Measurements from ENCODE around the gene GPRC5C.

Gene GPRC5C

DNA sequence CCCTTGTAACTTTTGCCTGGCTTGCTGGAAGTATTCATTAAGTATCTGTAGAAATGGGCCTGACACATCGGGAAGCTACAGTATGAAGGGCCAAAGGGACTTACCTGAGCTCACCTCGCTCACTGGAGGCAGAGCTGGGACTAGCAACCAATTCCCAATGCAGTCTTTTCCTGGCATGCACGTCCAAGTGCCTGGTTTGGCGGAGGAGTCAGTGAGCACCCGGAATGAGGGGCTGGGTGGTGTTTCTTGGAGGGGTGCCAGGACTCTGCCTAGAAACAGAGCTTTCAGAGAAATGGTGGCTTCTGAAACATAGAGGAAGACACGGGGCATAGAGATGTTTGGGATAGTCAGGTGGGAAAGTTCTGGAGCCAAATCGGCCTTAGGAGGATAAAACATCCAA is 18.4 kb upstream of the GPRC5C start:
- no peak for DNase-seq (ENCODE audit: low spot score)
- Histone ChIP-seq H3K36me3 (ENCODE audit: low read depth) (no peaks in the 10 kb centered on the region), H3K27me3 (ENCODE audit: insufficient read depth, poor library complexity, severe bottlenecking) (no peaks in the 10 kb centered on the region), H3K4me1 (ENCODE audit: insufficient read depth, poor library complexity, severe bottlenecking) (peaks cover 3% of the 10 kb centered on the region), H3K27ac (ENCODE audit: poor library complexity, severe bottlenecking) (no peak overlapping the region), H3K9me3 (ENCODE audit: severe bottlenecking) (no peaks in the 10 kb centered on the region), H3K4me3 (ENCODE audit: severe bottlenecking) (no peak overlapping the region)
- ATAC-seq (ENCODE audit: low read depth), result no peak
- TF ChIP-seq, protein P1, sequence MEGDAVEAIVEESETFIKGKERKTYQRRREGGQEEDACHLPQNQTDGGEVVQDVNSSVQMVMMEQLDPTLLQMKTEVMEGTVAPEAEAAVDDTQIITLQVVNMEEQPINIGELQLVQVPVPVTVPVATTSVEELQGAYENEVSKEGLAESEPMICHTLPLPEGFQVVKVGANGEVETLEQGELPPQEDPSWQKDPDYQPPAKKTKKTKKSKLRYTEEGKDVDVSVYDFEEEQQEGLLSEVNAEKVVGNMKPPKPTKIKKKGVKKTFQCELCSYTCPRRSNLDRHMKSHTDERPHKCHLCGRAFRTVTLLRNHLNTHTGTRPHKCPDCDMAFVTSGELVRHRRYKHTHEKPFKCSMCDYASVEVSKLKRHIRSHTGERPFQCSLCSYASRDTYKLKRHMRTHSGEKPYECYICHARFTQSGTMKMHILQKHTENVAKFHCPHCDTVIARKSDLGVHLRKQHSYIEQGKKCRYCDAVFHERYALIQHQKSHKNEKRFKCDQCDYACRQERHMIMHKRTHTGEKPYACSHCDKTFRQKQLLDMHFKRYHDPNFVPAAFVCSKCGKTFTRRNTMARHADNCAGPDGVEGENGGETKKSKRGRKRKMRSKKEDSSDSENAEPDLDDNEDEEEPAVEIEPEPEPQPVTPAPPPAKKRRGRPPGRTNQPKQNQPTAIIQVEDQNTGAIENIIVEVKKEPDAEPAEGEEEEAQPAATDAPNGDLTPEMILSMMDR (IDR thresholded peaks at IDR 0.05; ENCODE audit: poor library complexity, severe bottlenecking), result no peak

- no peaks in the 10 kb centered on the region for H3K27me3 ChIP-seq (ENCODE audit: insufficient read depth, poor library complexity, severe bottlenecking)
- H3K4me3 ChIP-seq (ENCODE audit: severe bottlenecking), result no peak overlapping the region
- H3K4me1 ChIP-seq (ENCODE audit: insufficient read depth, poor library complexity, severe bottlenecking), result peaks cover 3% of the 10 kb centered on the region
- ATAC-seq (ENCODE audit: low read depth), result no peak
- H3K27ac ChIP-seq (ENCODE audit: poor library complexity, severe bottlenecking), result no peak overlapping the region
- no peaks in the 10 kb centered on the region for H3K36me3 ChIP-seq (ENCODE audit: low read depth)
- no peaks in the 10 kb centered on the region for H3K9me3 ChIP-seq (ENCODE audit: severe bottlenecking)
- TF ChIP-seq, protein P1 (IDR thresholded peaks at IDR 0.05; ENCODE audit: poor library complexity, severe bottlenecking), result no peak
- no peak for DNase-seq (ENCODE audit: low spot score)
Measured at GRCh38 chr17:74414510-74414909, 17.4 kb upstream of the GPRC5C start.

DNA sequence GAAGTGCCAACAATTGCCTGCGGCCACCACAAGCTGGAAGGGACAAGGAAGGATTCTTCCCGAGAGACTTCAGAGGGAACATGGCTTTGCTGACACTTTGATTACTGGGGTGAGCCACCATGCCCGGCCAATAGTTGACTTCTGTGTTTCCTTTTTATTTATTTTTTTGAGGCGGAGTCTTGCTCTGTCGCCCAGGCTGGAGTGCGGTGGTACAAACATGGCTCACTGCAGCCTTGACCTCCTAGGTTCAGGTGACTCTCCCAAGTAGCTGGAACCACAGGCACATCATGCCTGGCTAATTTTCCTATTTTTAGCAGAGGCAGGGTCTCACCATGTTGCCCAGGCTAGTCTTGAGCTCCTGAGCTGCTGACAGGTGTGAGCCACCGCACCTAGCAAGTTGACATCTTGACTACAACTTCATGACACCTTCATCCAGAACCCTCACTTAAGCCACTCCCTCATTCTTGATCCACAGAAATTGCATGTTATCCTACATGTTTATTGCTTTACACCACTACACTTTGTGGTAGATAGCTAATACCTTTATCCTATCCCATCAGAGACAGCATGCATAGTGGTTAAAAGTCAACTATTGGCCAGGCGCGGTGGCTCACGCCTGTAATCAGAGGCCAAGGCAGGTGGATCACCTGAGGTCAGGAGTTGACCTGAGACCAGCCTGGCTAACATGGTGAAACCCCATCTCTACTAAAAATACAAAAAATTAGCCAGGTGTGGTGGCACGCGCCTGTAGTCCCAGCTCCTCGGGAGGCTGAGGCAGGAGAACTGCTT is 16.1 kb upstream of the GPRC5C start:
- TF ChIP-seq, protein P1 (IDR thresholded peaks at IDR 0.05; ENCODE audit: poor library complexity, severe bottlenecking), result no peak

DNA sequence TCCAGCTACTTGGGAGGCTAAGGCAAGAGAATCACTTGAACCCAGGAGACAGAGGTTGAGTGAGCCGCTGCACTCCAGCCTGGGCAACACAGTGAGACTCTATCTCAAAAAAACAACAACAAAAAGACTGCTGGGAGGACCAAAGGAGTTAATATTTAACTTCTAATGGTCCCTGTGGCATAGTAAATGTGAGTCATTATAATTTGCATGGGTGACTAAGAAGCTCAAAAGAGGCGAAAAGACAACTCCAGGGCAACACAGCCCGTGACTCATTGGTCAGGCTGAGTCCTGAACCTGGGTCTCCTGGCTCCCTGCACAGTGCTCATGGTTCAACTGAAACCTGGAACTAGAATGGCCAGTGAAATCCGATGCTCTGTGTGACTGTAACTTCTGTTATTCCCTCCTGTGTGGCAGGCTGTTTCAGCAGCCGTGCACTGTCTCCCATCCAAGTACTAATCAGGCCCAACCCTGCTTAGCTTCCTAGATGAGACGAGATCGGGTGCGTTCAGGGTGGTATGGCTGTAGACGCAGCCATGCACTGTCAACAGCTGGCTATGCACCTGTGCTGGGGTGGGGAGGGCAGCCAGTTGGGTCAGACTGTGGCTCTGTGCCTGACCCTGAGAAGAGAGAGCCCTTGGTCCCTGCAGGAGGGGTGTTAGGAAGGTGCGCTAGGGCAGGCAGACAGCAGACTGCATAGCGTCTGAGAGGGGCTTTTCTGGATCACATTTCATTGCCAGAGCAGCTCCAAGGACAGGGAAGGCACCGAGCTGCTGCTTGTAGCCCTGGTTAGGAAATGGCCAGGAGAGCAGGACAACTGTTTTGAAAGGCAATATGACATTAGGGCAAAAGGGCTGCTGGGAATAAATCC is 14.5 kb upstream of the GPRC5C start:
- Histone ChIP-seq H3K9me3 (ENCODE audit: severe bottlenecking) (no peaks in the 10 kb centered on the region), H3K4me1 (ENCODE audit: insufficient read depth, poor library complexity, severe bottlenecking) (peaks cover 3% of the 10 kb centered on the region), H3K27ac (ENCODE audit: poor library complexity, severe bottlenecking) (no peak overlapping the region), H3K4me3 (ENCODE audit: severe bottlenecking) (no peak overlapping the region), H3K36me3 (ENCODE audit: low read depth) (no peaks in the 10 kb centered on the region), H3K27me3 (ENCODE audit: insufficient read depth, poor library complexity, severe bottlenecking) (no peaks in the 10 kb centered on the region)
- DNase-seq (ENCODE audit: low spot score), result no peak
- TF ChIP-seq, protein P1 (IDR thresholded peaks at IDR 0.05; ENCODE audit: poor library complexity, severe bottlenecking), result no peak
- peak; percentile 95 for ATAC-seq (ENCODE audit: low read depth)

More for the DNA sequence above, 16.1 kb upstream of the GPRC5C start:
- no peak overlapping the region for H3K27ac ChIP-seq (ENCODE audit: poor library complexity, severe bottlenecking)
- H3K27me3 ChIP-seq (ENCODE audit: insufficient read depth, poor library complexity, severe bottlenecking), result no peaks in the 10 kb centered on the region
- peaks cover 3% of the 10 kb centered on the region for H3K4me1 ChIP-seq (ENCODE audit: insufficient read depth, poor library complexity, severe bottlenecking)
- no peaks in the 10 kb centered on the region for H3K36me3 ChIP-seq (ENCODE audit: low read depth)
- no peak for ATAC-seq (ENCODE audit: low read depth)
- no peak overlapping the region for H3K4me3 ChIP-seq (ENCODE audit: severe bottlenecking)
- H3K9me3 ChIP-seq (ENCODE audit: severe bottlenecking), result no peaks in the 10 kb centered on the region
- DNase-seq (ENCODE audit: low spot score), result no peak

Measured in RWPE2 (cell line).